Panc1 (cell line): Measurements from ENCODE around the gene DNAAF3. TPM values are rescaled to one million over a fixed set of nuclear protein-coding genes. Genes with fewer than 3 reads are reported as not detected.

ENCODE experiments used
- ATAC-seq: fragments of 200-7000 bp; cut with Tn5 transposase; 2 replicates; pipeline ENCODE4 v1.9.1; 2020; ENCODE audit warnings: mild to moderate bottlenecking, moderate library complexity
- BruUV-seq: library from RNA; stranded (reverse); fragments of 400-500 nt; replicated peaks from 2 replicates; lab custom pipeline; 2021; lab: Mats Ljungman, UMichigan
- CTCF ChIA-PET: fragments of 300-600 bp; sonication (Branson Sonifier 250); formaldehyde crosslinking; loops from one replicate; lab custom pipeline; 2022; ENCODE audit warnings: antibody characterized with exemption; lab: Charles Lee
- POLR2A ChIA-PET: fragments of 300-600 bp; sonication (Branson Sonifier 250); formaldehyde crosslinking; loops from one replicate; lab custom pipeline; 2022; ENCODE audit warnings: antibody characterized with exemption; lab: Charles Lee
- DNase-seq: peaks from one replicate; pipeline ENCODE4 v3.0.0-alpha.2; 2010; ENCODE audit warnings: low read depth, low spot score
- H3K27ac ChIP-seq: 2 replicates; pipeline ENCODE4 v1.5.1; 2011; ENCODE audit warnings: mild to moderate bottlenecking, low read length, inconsistent platforms
- H3K27me3 ChIP-seq: fragments of 200-500 bp; sonication (Bioruptor generic); 2 replicates; pipeline ENCODE4 v1.6.0; 2014; ENCODE audit warnings: low read length, inconsistent platforms; ENCODE audit not compliant: control insufficient read depth, insufficient read depth
- H3K36me3 ChIP-seq: fragments of 200-500 bp; sonication (Bioruptor generic); 2 replicates; pipeline ENCODE4 v1.5.1; 2014; ENCODE audit warnings: inconsistent platforms, mild to moderate bottlenecking, low read length, moderate library complexity; ENCODE audit not compliant: control insufficient read depth, insufficient read depth
- H3K4me1 ChIP-seq: 2 replicates; pipeline ENCODE4 v1.5.1; 2011; ENCODE audit warnings: inconsistent platforms, mild to moderate bottlenecking, low read length, moderate library complexity; ENCODE audit not compliant: control insufficient read depth, insufficient read depth
- H3K4me3 ChIP-seq, 2 experiments: 2 replicates each; pipeline ENCODE4 v1.5.1; 2011 to 2012; ENCODE audit warnings: low read depth in 2 of 2, low read length in 2 of 2, mild to moderate bottlenecking in 2 of 2, inconsistent platforms in 1 of 2, moderate library complexity in 1 of 2
- H3K9me3 ChIP-seq: fragments of 200-500 bp; sonication (Bioruptor generic); 2 replicates; pipeline ENCODE4 v1.5.1; 2014; ENCODE audit warnings: low read depth, mild to moderate bottlenecking, inconsistent platforms, low read length, moderate library complexity; ENCODE audit not compliant: control insufficient read depth, insufficient read depth
- CTCF ChIP-seq: fragments of 450-650 bp; IDR thresholded peaks from 2 replicates; pipeline ENCODE4 v1.5.1; 2017; ENCODE audit warnings: mild to moderate bottlenecking
- POLR2AphosphoS5 ChIP-seq: IDR thresholded peaks from 2 replicates; pipeline ENCODE4 v1.6.1; 2012; ENCODE audit warnings: mild to moderate bottlenecking, low read depth, low read length, moderate library complexity
- REST ChIP-seq, 2 experiments: IDR thresholded peaks; 2 replicates each; pipeline ENCODE4 v1.6.1; 2011 to 2012; ENCODE audit warnings: low read depth in 2 of 2, control low read depth in 1 of 2, low read length in 1 of 2, mild to moderate bottlenecking in 1 of 2, moderate library complexity in 1 of 2; ENCODE audit not compliant: insufficient read depth in 1 of 2
- SIN3A ChIP-seq: IDR thresholded peaks from 2 replicates; pipeline ENCODE4 v1.6.1; 2012; ENCODE audit warnings: low read depth, mild to moderate bottlenecking, low read length, moderate library complexity, borderline replicate concordance; ENCODE audit not compliant: insufficient read depth
- TCF7L2 ChIP-seq: IDR thresholded peaks from 2 replicates; pipeline ENCODE4 v1.6.1; 2011; ENCODE audit warnings: mild to moderate bottlenecking, low read depth, low read length, inconsistent platforms
- in situ Hi-C: cut with HindIII; loops from 2 replicates; pipeline ENCODE4 v1.10.0; 2016; ENCODE audit warnings: low sequenced_read_pairs, low pct_unique_long_range_greater_than_20kb
- intact Hi-C: fragments of 100-400 bp; cut with micrococcal nuclease; formaldehyde crosslinking; loops from one replicate; pipeline ENCODE4 v1.10.0; 2022; ENCODE audit not compliant: unreplicated experiment
- total RNA-seq: library from RNA; stranded (reverse); gene quantifications from one replicate; pipeline ENCODE4 v1.2.1, GENCODE V29; 2021; ENCODE audit not compliant: unreplicated experiment

The DNAAF3 gene
- total RNA-seq, 1 experiment from 2014 or later, result 12.4 TPM

- intact Hi-C loops (loop anchor here (10.0 kb wide), 1 partner anchor 283 kb away; no protein-coding TSS in a partner anchor), in situ Hi-C loops (no loop called here)
- no TSS peak for BruUV-seq
- ChIA-PET POLR2A (interaction anchor here (0.6 to 0.7 kb wide), 2 partner anchors 72 to 1010 kb away, joined by 7 to 11 read pairs; no protein-coding TSS in a partner anchor), CTCF (interaction anchor here (0.6 to 1.5 kb wide), 11 partner anchors 14 to 495 kb away, joined by 3 to 9 read pairs (median 4); partner anchors contain the start of gene DNAAF3)
- Histone ChIP-seq H3K4me3 (0 out of 4 replicates have a peak overlapping the region, but pooled peaks of 1 of the 2 experiments have one; percentile 4), H3K4me1 (0 out of 2 replicates have a peak, but pooled peaks cover 4% of the 10 kb centered on the region), H3K27me3 (no peaks in the 10 kb centered on the region), H3K36me3 (no peaks in the 10 kb centered on the region), H3K27ac (no peak overlapping the region), H3K9me3 (no peaks in the 10 kb centered on the region)
- no peak for TF ChIP-seq TCF7L2
- no peak for TF ChIP-seq SIN3A
- no peak for TF ChIP-seq CTCF
- no peak for TF ChIP-seq POLR2AphosphoS5
- TF ChIP-seq REST (IDR thresholded peaks at IDR 0.05; ENCODE audit: insufficient read depth in 1 of 2, low read depth in 2 of 2, low read length in 1 of 2), result no peak
- DNase-seq, result no peak
- no peak for ATAC-seq
Measured at GRCh38 chr19:55141696-55142095, 24.7 kb downstream of the DNAAF3 start.

GRCh38 chr19:55137915-55138314 is 28.5 kb downstream of the DNAAF3 start:
- no peaks in the 10 kb centered on the region for H3K27me3 ChIP-seq
- CTCF ChIA-PET, result interaction anchor here (0.7 kb wide), 1 partner anchor 201 kb away, joined by 9 read pairs; no protein-coding TSS in a partner anchor
- POLR2A ChIA-PET, result interaction anchor here (0.7 kb wide), 1 partner anchor 14 kb away, joined by 4 read pairs; no protein-coding TSS in a partner anchor
- peaks cover 3% of the 10 kb centered on the region; the same call in 1 of the 2 replicates for H3K4me1 ChIP-seq
- H3K36me3 ChIP-seq, result no peaks in the 10 kb centered on the region
- no peak for ATAC-seq
- intact Hi-C loops, result no loop called here
- TF ChIP-seq SIN3A (no peak), CTCF (no peak), POLR2AphosphoS5 (no peak), REST (IDR thresholded peaks at IDR 0.05; ENCODE audit: insufficient read depth in 1 of 2, low read depth in 2 of 2, low read length in 1 of 2) (no peak), TCF7L2 (no peak)
- DNase-seq, result no peak
- in situ Hi-C loops, result no loop called here
- BruUV-seq, result no TSS peak
- H3K9me3 ChIP-seq, result no peaks in the 10 kb centered on the region
- no peak overlapping the region for H3K4me3 ChIP-seq
- H3K27ac ChIP-seq, result no peak overlapping the region
